GM12874 (cell line): ENCODE data around the gene CAVIN1.

Experiments used
- CTCF ChIP-seq: IDR thresholded peaks from 2 replicates; pipeline ENCODE4 v1.5.1; 2011; ENCODE audit warnings: low read depth, mild to moderate bottlenecking, control low read depth, low read length, moderate library complexity; ENCODE audit not compliant: insufficient read depth

CAVIN1 gene

GRCh38 chr17:42421507-42422338, 1.3 kb downstream of the CAVIN1 start:
- TF ChIP-seq CTCF, result no peak

- no peak for TF ChIP-seq CTCF
Observed at GRCh38 chr17:42421136-42421506, 1.9 kb downstream of the CAVIN1 start.

GRCh38 chr17:42414704-42415409, 8.2 kb downstream of the CAVIN1 start:
- TF ChIP-seq CTCF, result no peak

- no peak for TF ChIP-seq CTCF
Observed at GRCh38 chr17:42413464-42414040, 9.5 kb downstream of the CAVIN1 start.

GRCh38 chr17:42411905-42412679, 11.0 kb downstream of the CAVIN1 start:
- no peak for TF ChIP-seq CTCF

GRCh38 chr17:42411361-42411760, 11.7 kb downstream of the CAVIN1 start:
- TF ChIP-seq CTCF, result no peak

- TF ChIP-seq CTCF, result no peak
Observed at GRCh38 chr17:42410319-42410685, 12.8 kb downstream of the CAVIN1 start.
